HG02943 (cell line): Measurements from ENCODE around the gene ZNF557.

Experiments used
- ATAC-seq: cut with Tn5 transposase; IDR thresholded peaks from one replicate; pipeline ENCODE4 v1.9.1; 2021; ENCODE audit warnings: mild to moderate bottlenecking, low read depth, moderate library complexity; ENCODE audit not compliant: unreplicated experiment

Gene ZNF557

GRCh38 chr19:7122701-7123100, 53.2 kb downstream of the ZNF557 start:
- no peak for ATAC-seq

- no peak for ATAC-seq
These were observed 55.3 kb downstream of the ZNF557 start for GRCh38 chr19:7124782-7125181.

- ATAC-seq: no peak
These were observed 55.7 kb downstream of the ZNF557 start for GRCh38 chr19:7125221-7125620.

- no peak for ATAC-seq
These were observed 56.6 kb downstream of the ZNF557 start for GRCh38 chr19:7126132-7126531.

- no peak for ATAC-seq
These were observed 60.5 kb downstream of the ZNF557 start for GRCh38 chr19:7130043-7130442.

- no peak for ATAC-seq
These were observed 62.6 kb downstream of the ZNF557 start for GRCh38 chr19:7132054-7132453.

GRCh38 chr19:7137120-7137519, 67.6 kb downstream of the ZNF557 start:
- no peak for ATAC-seq
